B cell (primary cell): ENCODE measurements around the gene FGA. TPM values are rescaled to one million over a fixed set of nuclear protein-coding genes. Genes with fewer than 3 reads are reported as not detected.
A peak's percentile ranks its signal among the peaks of the same experiment; 100 is the strongest.

Experiments
- ATAC-seq: fragments of 200-7000 bp; cut with Tn5 transposase; one replicate; pipeline ENCODE4 v1.10.0; 2021; ENCODE audit warnings: low read depth, mild to moderate bottlenecking, moderate number of reproducible peaks, moderate library complexity
- CTCF ChIA-PET: fragments of 350-600 bp; sonication (Branson Sonifier 250); formaldehyde crosslinking; loops from one replicate; lab custom pipeline; 2021; ENCODE audit warnings: antibody characterized with exemption, inconsistent platforms; lab: Charles Lee
- POLR2A ChIA-PET: fragments of 350-600 bp; sonication (Branson Sonifier 250); formaldehyde crosslinking; loops from one replicate; lab custom pipeline; 2021; ENCODE audit warnings: antibody characterized with exemption; lab: Charles Lee
- DNase-seq: peaks from one replicate; pipeline ENCODE4 v3.0.0; 2013
- H2AFZ ChIP-seq: 2 replicates; pipeline ENCODE4 v1.6.1; 2012; ENCODE audit warnings: mild to moderate bottlenecking, low read depth, low read length; ENCODE audit not compliant: insufficient read depth, poor library complexity, severe bottlenecking
- H3K27ac ChIP-seq, 2 donors: 1 replicate in 1 of 2; 2 replicates in 1 of 2; pipeline ENCODE4 v1.5.1; 2012 to 2013; ENCODE audit warnings: low read length in 2 of 2, mild to moderate bottlenecking in 2 of 2, moderate library complexity in 1 of 2
- H3K27me3 ChIP-seq, 4 experiments: fragments of 200-600 bp in 1 of 4; sonication (generic) in 1 of 4; replicated peaks in 1 of 4; 1 replicate in 2 of 4; 2 replicates in 2 of 4; pipeline versions ENCODE4 v1.6.1 to v1.7.0; 2013 to 2016; ENCODE audit warnings: low read length in 3 of 4, mild to moderate bottlenecking in 2 of 4, mixed read lengths in 1 of 4, moderate library complexity in 1 of 4; ENCODE audit not compliant: insufficient read depth in 4 of 4, control insufficient read depth in 3 of 4; ENCODE audit errors: control extremely low read depth in 1 of 4
- H3K36me3 ChIP-seq, 2 experiments: replicated peaks in 1 of 2; 1 replicate in 1 of 2; 2 replicates in 1 of 2; pipeline versions ENCODE4 v1.6.1 to v1.7.1; 2013; ENCODE audit warnings: low read length in 1 of 2; ENCODE audit not compliant: insufficient read depth in 2 of 2, control insufficient read depth in 1 of 2; ENCODE audit errors: control extremely low read depth in 1 of 2, extremely low read depth in 1 of 2
- H3K4me1 ChIP-seq, 2 donors: fragments of 200-600 bp in 1 of 2; sonication (generic) in 1 of 2; 1 replicate in 1 of 2; 2 replicates in 1 of 2; pipeline versions ENCODE4 v1.5.1 to v1.6.1; 2013 to 2017; ENCODE audit warnings: low read length in 2 of 2; ENCODE audit not compliant: control insufficient read depth in 2 of 2, insufficient read depth in 2 of 2
- H3K4me2 ChIP-seq: replicated peaks from 2 replicates; pipeline ENCODE3; 2012; ENCODE audit warnings: mild to moderate bottlenecking, low read depth, low read length; ENCODE audit not compliant: poor library complexity, severe bottlenecking
- H3K4me3 ChIP-seq, 5 experiments: fragments of 200-600 bp in 1 of 5; sonication (generic) in 1 of 5; 1 replicate in 3 of 5; 2 replicates in 2 of 5; pipeline versions ENCODE4 v1.5.1 to v1.7.0; 2011 to 2016; ENCODE audit warnings: low read length in 4 of 5, mild to moderate bottlenecking in 4 of 5, low read depth in 2 of 5, control low read depth in 1 of 5, moderate library complexity in 1 of 5; ENCODE audit not compliant: insufficient read depth in 1 of 5; ENCODE audit errors: control extremely low read depth in 1 of 5, extremely low read depth in 1 of 5
- H3K79me2 ChIP-seq: fragments of 200-600 bp; sonication (generic); one replicate; pipeline ENCODE4 v1.6.0; 2016; ENCODE audit warnings: low read length; ENCODE audit not compliant: control insufficient read depth, insufficient read depth
- H3K9ac ChIP-seq: fragments of 200-600 bp; sonication (generic); 2 replicates; pipeline ENCODE4 v1.6.1; 2017; ENCODE audit warnings: mild to moderate bottlenecking, low read length, moderate library complexity
- H3K9me3 ChIP-seq, 3 donors: one replicate each; pipeline versions ENCODE4 v1.6.1 to v1.7.1; 2013; ENCODE audit warnings: low read length in 2 of 3; ENCODE audit not compliant: control insufficient read depth in 2 of 3, insufficient read depth in 1 of 3; ENCODE audit errors: control extremely low read depth in 1 of 3
- H4K20me1 ChIP-seq: 2 replicates; pipeline ENCODE4 v1.6.0; 2012; ENCODE audit warnings: mild to moderate bottlenecking, low read length; ENCODE audit not compliant: insufficient read depth, control insufficient read depth, poor library complexity, severe bottlenecking
- H3K27ac Mint-ChIP-seq: one replicate; pipeline ENCODE4 v1.8.0; 2021; ENCODE audit warnings: mixed read lengths
- H3K27me3 Mint-ChIP-seq: one replicate; pipeline ENCODE4 v1.8.0; 2021; ENCODE audit warnings: mixed read lengths
- H3K4me1 Mint-ChIP-seq: one replicate; pipeline ENCODE4 v1.8.0; 2021; ENCODE audit warnings: mixed read lengths
- H3K4me3 Mint-ChIP-seq: one replicate; pipeline ENCODE4 v1.8.0; 2021; ENCODE audit warnings: mixed read lengths
- H3K9me3 Mint-ChIP-seq: one replicate; pipeline ENCODE4 v1.8.0; 2022; ENCODE audit warnings: mixed read lengths; ENCODE audit not compliant: insufficient read depth
- EZH2 ChIP-seq: IDR thresholded peaks from 2 replicates; pipeline ENCODE4 v1.6.1; 2012; ENCODE audit warnings: borderline replicate concordance, low read depth, mild to moderate bottlenecking, moderate library complexity, low read length; ENCODE audit not compliant: insufficient read depth, poor library complexity, severe bottlenecking
- WGBS: methylation state at CpG from one replicate; pipeline ENCODE4 v1.1.5; 2013; ENCODE audit warnings: missing lambda C conversion rate; ENCODE audit not compliant: insufficient coverage; 5-methylcytosine and 5-hydroxymethylcytosine counted together
- intact Hi-C: fragments of 100-400 bp; cut with micrococcal nuclease; formaldehyde crosslinking; loops from one replicate; pipeline ENCODE4 v1.10.0; 2022
- polyA plus RNA-seq: library from polyadenylated mRNA; depleted of rRNA; stranded (reverse); fragments of >200 nt; gene quantifications from 2 replicates; pipeline ENCODE4 v1.2.3, GENCODE V29; 2012
- total RNA-seq, 2 donors: library from RNA; stranded (reverse); fragments of 120-200 nt in 1 of 2; gene quantifications; 1 replicate in 1 of 2; 2 replicates in 1 of 2; pipeline versions ENCODE4 v1.2.3 to v1.2.4, GENCODE V29; 2013 to 2022
- TF ChIP-seq, protein P1 (sequence below): fragments of 200-600 bp; IDR thresholded peaks from one replicate; pipeline ENCODE4 v1.8.0; 2022; ENCODE audit warnings: antibody characterized with exemption, mild to moderate bottlenecking

Gene FGA
- total and polyA plus RNA-seq, 2 donors (not counting 1 experiment from before 2014, with no cell fraction given), result not detected

DNA sequence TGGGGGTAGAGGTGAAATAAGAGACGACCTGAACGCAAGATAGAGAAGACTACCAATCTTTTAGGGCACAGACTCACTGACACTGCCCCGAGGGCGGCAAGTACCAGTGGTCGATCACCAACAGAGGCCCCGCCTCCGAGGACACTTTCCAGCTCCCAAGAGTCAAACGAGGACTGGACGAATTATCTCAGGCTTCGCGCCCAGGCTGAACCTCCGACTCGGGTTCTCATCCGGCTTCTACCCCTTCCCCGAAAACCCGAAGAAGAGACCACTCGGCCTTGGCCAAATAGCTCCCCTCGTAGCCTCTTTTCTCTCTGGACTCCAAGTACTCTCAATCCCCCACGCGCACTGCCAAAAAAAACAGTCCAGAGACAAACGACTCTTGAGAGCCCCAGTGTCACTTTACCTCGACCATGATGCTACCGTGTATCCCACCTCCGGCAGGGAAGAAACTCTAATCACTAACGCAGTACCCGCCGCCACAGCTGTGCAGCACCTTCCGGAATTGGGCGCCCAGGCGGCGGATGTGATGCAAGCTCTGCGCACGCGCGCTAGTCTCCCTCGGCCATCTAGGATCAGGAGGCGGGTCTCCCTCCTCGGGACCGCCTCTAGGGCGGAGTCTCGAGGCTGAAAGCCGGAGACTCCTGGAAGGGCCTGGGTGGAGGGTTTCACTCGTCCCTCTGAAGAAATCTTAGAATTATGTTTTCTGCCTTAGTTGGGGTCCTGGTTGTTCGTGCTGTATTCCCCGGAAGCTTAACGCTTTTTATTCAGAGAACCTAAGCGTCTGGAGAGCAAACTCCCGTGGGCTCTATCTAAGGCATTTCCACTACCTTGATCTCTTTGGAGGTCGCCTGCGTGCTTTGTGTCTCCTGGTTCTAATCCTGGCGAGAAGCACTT, 40.4 kb downstream of the FGA start, which contains the start of gene PLRG1:
Gene PLRG1, minus strand, starts transcription at position 507 of the 897 bp plus-strand sequence. Its CDS starts 92 bp downstream, at position 415.
- Histone ChIP-seq H3K9me3 (no peaks in the 10 kb centered on the region), H3K4me1 (peaks cover 18% of the 10 kb centered on the region in 2 donors), H3K4me3 (peak within 1 kb of the TSS; percentile 73 to 99 (median 91)), H3K27me3 (no peaks in the 10 kb centered on the region), H3K4me2 (peak within 1 kb of the TSS; percentile 71), H3K79me2 (peaks cover 18% of the 10 kb centered on the region), H4K20me1 (no peaks in the 10 kb centered on the region), H2AFZ (peak within 1 kb of the TSS; percentile 96), H3K9ac (peak within 1 kb of the TSS; percentile 86), H3K36me3 (peaks cover 9 to 26% of the 10 kb centered on the region in 2 experiments), H3K27ac (peak within 1 kb of the TSS; percentile 49 to 78)
- peaks cover 21% of the 10 kb centered on the region for H3K4me1 Mint-ChIP-seq
- intact Hi-C loops, result loop anchor here (1.0 kb wide), 1 partner anchor 826 kb away; the partner anchor contains the start of gene MAP9
- CTCF ChIA-PET, result interaction anchor here (0.6 to 15.7 kb wide), 12 partner anchors 8 to 1403 kb away, joined by 3 to 357 read pairs (median 4); partner anchors contain the start of gene CTSO
- peak; percentile 95 for ATAC-seq
- H3K9me3 Mint-ChIP-seq, result no peaks in the 10 kb centered on the region
- POLR2A ChIA-PET, result interaction anchor here (0.6 to 1.1 kb wide), 3 partner anchors 66 to 826 kb away, joined by 3 to 4 read pairs (median 3); no protein-coding TSS in a partner anchor
- DNase-seq, result peak; percentile 97
- WGBS, result under 1% methylated on average over 50 of the region's 51 CpGs
- H3K4me3 Mint-ChIP-seq, result peak within 1 kb of the TSS; percentile 94
- H3K27ac Mint-ChIP-seq, result peak within 1 kb of the TSS; percentile 81
- no peaks in the 10 kb centered on the region for H3K27me3 Mint-ChIP-seq
- TF ChIP-seq EZH2, result no peak
- TF ChIP-seq, protein P1, sequence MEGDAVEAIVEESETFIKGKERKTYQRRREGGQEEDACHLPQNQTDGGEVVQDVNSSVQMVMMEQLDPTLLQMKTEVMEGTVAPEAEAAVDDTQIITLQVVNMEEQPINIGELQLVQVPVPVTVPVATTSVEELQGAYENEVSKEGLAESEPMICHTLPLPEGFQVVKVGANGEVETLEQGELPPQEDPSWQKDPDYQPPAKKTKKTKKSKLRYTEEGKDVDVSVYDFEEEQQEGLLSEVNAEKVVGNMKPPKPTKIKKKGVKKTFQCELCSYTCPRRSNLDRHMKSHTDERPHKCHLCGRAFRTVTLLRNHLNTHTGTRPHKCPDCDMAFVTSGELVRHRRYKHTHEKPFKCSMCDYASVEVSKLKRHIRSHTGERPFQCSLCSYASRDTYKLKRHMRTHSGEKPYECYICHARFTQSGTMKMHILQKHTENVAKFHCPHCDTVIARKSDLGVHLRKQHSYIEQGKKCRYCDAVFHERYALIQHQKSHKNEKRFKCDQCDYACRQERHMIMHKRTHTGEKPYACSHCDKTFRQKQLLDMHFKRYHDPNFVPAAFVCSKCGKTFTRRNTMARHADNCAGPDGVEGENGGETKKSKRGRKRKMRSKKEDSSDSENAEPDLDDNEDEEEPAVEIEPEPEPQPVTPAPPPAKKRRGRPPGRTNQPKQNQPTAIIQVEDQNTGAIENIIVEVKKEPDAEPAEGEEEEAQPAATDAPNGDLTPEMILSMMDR, result no peak
